ENCODE results near the gene C1QTNF1.

DNA sequence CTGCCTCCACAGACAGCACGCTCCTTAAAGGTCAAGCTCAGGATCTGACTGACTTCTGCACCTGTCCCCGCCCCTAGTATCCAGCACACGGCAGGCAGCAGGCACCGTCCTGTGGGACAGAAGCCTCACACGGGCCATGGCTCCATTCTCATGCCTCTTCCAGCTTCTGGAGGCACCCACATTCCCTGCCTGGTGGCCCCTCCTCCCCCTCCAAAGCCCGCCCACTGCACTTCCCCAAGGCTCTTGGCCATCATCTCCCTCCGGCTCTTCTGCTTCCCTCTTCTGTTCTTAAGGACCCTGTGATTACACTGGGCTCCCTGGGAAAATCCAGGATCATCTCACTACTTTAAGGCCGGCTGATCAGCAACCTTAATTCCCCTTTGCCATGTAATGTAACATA, 17.9 kb upstream of the C1QTNF1 start:
- TF ChIP-seq, protein P1, sequence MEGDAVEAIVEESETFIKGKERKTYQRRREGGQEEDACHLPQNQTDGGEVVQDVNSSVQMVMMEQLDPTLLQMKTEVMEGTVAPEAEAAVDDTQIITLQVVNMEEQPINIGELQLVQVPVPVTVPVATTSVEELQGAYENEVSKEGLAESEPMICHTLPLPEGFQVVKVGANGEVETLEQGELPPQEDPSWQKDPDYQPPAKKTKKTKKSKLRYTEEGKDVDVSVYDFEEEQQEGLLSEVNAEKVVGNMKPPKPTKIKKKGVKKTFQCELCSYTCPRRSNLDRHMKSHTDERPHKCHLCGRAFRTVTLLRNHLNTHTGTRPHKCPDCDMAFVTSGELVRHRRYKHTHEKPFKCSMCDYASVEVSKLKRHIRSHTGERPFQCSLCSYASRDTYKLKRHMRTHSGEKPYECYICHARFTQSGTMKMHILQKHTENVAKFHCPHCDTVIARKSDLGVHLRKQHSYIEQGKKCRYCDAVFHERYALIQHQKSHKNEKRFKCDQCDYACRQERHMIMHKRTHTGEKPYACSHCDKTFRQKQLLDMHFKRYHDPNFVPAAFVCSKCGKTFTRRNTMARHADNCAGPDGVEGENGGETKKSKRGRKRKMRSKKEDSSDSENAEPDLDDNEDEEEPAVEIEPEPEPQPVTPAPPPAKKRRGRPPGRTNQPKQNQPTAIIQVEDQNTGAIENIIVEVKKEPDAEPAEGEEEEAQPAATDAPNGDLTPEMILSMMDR (conservative IDR thresholded peaks at IDR 0.05; ENCODE audit: low read depth, low read length): no peak
- TF ChIP-seq EZH2phosphoT487 (IDR thresholded peaks at IDR 0.05; ENCODE audit: borderline replicate concordance, low read length) (no peak), EZH2 (IDR thresholded peaks at IDR 0.05; ENCODE audit: low read length, unreplicated experiment) (no peak)

Data from PC-3 (cell line).